Measurements from ENCODE around the gene SAP30BP. TPM values are rescaled to one million over a fixed set of nuclear protein-coding genes. Genes with fewer than 3 reads are reported as not detected.

The SAP30BP gene
- total RNA-seq, 1 donor from 2014 or later = 43.7 TPM

GRCh38 chr17:75712446-75712845 is 45.3 kb downstream of the SAP30BP start:
- DNase-seq (ENCODE audit: low read depth in 2 of 2) = no peak

DNA sequence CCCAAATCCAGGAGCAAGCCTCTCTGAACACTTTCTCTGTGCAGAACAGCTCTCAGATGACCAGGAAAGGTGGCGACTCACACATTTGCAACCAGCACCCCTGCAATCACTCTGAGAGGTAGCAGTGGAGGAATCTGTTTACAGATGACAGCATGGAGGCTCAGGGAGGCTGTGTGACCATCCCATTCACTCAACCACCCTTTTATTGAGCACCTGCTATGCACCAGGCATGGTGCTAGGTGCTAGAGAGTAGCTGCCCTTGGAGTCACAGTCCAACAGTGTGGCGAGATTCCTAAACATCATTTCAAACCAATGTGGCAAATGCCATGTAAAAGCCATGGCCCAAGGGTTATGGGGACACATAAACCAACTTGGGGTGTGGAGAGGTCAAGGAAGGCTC is 52.6 kb downstream of the SAP30BP start:
- no peak for DNase-seq (ENCODE audit: low read depth in 2 of 2)

DNA sequence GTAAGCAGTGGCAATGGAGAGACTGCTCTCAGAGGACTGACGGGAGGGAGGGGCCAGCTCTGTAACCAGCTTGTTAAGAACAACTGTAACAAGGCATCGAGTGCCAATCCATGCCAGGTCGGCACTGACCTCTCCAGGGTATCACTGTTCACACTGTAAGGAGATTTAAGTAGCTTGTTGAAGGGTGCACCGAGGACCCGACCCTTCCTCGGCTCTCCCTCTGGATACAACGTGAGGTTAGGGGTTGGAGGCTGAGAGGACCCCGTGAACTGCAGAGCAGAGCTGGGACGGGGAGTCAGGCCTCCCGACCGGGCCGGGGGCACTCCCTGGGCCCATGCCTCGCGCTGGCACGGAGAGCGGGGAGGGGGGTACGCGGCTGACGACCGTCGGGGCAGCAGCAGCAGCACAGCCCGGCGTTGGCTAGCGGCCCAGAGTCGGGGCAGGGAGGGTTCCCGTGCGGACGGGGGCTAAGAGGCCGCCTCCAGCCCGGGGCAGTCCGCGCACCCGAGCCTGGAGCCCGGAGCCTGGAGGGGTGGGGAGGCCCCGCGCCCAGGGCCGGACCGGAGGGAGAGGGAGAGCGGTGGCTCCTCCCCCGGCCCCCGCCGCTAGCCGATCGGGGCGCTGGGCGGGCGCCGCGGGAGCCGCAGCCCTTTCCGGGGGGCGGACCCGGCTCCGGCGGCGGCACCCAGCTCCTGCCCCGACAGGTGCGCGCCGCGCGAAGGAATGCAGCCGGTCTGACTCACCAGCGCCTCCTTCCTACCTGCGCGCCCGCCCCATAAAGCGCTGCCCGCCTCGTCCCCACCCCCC is 53.7 kb downstream of the SAP30BP start, which contains the start of gene ITGB4:
ITGB4 (plus strand) TSS at position 804 of the 807 bp plus-strand sequence. CDS start 3,245 bp downstream, outside the sequence.
- DNase-seq (ENCODE audit: low read depth in 2 of 2) = peak; percentile 17 to 48

- DNase-seq (ENCODE audit: low read depth in 2 of 2) = peak in 1 of 2 donors; percentile 52
Measured at GRCh38 chr17:75721463-75722011, 54.4 kb downstream of the SAP30BP start.

DNA sequence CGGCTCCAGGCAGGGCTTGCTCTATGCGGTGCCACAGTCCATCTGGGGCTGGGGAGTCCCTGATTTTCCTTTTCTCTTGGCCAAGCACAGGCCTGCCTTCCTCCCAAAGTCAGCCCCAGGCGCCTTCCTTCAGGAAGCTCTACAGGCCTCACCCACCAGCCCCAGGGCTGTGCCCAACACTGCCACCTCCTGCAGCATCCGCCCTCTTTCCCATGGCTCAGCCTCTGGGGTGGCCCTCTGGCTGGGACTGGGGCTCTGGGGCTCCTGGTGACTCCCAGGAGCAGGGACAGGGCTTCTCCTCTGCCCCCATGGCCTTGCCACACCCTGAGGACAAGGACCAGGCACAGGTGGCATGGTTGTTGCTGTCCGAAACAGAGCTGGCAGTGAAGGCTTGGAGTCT is 54.9 kb downstream of the SAP30BP start:
- DNase-seq (ENCODE audit: low read depth in 2 of 2) = no peak

- DNase-seq (ENCODE audit: low read depth in 2 of 2) = no peak
Measured at GRCh38 chr17:75722542-75723095, 55.5 kb downstream of the SAP30BP start.

- DNase-seq (ENCODE audit: low read depth in 2 of 2) = peak; percentile 36 to 50
Measured at GRCh38 chr17:75723171-75723930, 56.2 kb downstream of the SAP30BP start.

- no peak for DNase-seq (ENCODE audit: low read depth in 2 of 2)
Measured at GRCh38 chr17:75724016-75725003, 57.2 kb downstream of the SAP30BP start.

GRCh38 chr17:75725504-75725903 is 58.4 kb downstream of the SAP30BP start:
- DNase-seq (ENCODE audit: low read depth in 2 of 2) = no peak

- no peak for DNase-seq (ENCODE audit: low read depth in 2 of 2)
Measured at GRCh38 chr17:75727391-75727790, 60.3 kb downstream of the SAP30BP start.

DNA sequence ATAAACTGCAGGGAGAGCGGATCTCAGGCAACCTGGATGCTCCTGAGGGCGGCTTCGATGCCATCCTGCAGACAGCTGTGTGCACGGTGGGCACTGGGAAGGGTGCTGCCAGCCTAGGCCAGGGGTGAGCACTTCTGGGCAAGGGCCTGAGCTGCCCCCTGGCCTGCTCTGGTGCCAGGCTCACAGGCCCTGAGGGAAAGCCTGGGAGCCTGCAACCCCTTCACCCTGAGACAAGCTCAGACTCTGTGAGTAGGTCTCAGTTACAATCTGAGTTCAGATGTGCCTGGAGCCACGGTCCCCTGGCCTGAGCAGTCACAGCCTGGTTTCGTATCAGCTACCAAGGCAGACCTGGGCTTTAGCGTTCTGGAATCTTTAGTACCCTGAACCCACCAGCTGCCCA is 62.2 kb downstream of the SAP30BP start:
- no peak for DNase-seq (ENCODE audit: low read depth in 2 of 2)

DNA sequence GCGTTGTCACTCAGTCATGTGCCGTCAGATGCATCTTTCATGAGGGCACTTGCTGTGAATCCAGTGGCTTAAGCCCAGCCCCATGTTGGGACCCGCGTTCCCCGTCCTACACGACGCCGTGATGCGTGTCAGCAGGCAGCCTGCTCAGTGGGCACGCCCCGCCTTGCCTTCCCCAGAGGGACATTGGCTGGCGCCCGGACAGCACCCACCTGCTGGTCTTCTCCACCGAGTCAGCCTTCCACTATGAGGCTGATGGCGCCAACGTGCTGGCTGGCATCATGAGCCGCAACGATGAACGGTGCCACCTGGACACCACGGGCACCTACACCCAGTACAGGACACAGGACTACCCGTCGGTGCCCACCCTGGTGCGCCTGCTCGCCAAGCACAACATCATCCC is 62.9 kb downstream of the SAP30BP start:
- no peak for DNase-seq (ENCODE audit: low read depth in 2 of 2)

- DNase-seq (ENCODE audit: low read depth in 2 of 2) = no peak
Measured at GRCh38 chr17:75731086-75731715, 64.1 kb downstream of the SAP30BP start.

- DNase-seq (ENCODE audit: low read depth in 2 of 2) = no peak
Measured at GRCh38 chr17:75731716-75732498, 64.8 kb downstream of the SAP30BP start.

DNA sequence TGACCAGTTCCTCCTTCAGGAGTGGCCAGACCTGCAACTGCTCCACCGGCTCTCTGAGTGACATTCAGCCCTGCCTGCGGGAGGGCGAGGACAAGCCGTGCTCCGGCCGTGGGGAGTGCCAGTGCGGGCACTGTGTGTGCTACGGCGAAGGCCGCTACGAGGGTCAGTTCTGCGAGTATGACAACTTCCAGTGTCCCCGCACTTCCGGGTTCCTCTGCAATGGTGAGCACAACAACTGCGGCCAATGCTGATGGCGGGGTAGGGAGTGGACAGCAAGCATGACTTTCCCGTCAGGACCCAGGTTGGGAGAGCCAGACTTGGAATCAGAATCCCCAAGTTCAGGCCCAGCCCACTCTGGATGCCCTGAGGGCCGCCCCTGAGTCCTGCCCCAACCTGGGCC is 66.3 kb downstream of the SAP30BP start:
- DNase-seq (ENCODE audit: low read depth in 2 of 2) = no peak

DNA sequence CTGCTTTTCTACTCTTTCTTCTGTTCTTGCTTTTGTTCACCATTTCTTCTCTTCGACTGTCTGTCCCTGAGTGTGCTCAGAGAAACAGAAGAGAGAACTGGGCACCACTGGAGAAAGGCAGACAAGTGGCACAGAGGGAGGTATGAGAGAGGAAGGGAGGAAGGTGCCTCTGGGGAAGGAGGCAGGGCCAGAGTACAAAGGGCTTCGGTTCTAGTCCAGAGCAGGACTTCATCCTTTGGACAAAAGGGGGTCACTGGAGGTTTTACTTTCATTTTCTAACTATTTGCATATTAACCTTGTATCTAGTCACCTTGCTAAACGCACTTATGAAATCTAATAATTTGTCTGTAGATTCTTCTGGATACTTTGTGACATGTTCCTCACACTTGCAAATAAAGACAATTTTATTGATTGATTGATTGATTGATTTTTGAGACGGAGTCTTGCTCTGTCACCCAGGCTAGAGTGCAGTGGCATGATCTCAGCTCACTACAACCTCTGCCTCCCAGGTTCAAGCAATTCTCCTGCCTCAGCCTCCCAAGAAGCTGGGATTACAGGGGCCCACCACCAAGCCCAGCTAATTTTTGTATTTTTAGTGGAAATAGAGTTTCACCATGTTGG is 67.6 kb downstream of the SAP30BP start:
- no peak for DNase-seq (ENCODE audit: low read depth in 2 of 2)

GRCh38 chr17:75736173-75736835 is 69.2 kb downstream of the SAP30BP start:
- DNase-seq (ENCODE audit: low read depth in 2 of 2) = no peak

DNA sequence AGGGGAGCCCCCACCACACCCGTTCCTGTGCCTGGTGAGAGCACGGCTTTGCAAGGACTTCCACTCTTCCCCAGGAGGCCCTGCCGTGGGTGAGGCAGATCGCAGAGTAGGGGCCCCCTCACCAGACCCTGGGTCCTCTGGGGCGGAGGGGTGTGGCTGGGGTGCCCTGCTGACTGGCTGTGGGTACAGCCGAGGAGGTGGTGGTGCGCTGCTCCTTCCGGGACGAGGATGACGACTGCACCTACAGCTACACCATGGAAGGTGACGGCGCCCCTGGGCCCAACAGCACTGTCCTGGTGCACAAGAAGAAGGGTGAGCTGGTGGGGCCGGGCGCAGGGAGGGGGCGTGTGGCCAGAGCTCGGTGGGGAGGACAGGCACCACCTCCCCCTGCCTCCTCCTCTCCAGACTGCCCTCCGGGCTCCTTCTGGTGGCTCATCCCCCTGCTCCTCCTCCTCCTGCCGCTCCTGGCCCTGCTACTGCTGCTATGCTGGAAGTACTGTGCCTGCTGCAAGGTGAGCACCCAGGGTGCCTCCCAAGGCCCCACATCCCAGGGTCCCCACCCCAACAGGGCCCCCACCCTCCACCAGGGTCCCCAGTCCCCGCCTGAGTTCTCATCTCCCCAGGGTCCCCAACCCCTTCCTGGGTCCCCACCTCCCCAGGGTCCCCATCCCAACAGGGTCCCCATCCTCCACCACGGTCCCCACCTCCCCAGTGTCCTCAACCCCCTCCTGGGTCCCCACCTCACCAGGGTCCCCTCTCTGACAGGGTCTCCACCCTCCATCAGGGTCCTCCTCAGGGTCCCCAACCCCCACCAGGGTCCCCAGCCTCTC is 70.2 kb downstream of the SAP30BP start:
- no peak for DNase-seq (ENCODE audit: low read depth in 2 of 2)
